Spleen (tissue), 11 donors: Measurements from ENCODE around the gene TRIM2. TPM values are rescaled to one million over a fixed set of nuclear protein-coding genes. Genes with fewer than 3 reads are reported as not detected.
A peak's percentile ranks its signal among the peaks of the same experiment; 100 is the strongest.

Source experiments
- DNase-seq: peaks from one replicate; pipeline ENCODE4 v3.0.0-alpha.2; 2020
- H3K27ac ChIP-seq, 8 donors: fragments of 200-600 bp; sonication (generic) in 7 of 8; 1 replicate in 4 of 8; 2 replicates in 4 of 8; pipeline versions ENCODE4 v1.5.0 to v1.8.0; 2016 to 2021; ENCODE audit warnings: inconsistent platforms in 4 of 8, mild to moderate bottlenecking in 4 of 8, moderate library complexity in 1 of 8
- H3K27me3 ChIP-seq, 7 donors: fragments of 200-600 bp; sonication (generic) in 6 of 7; replicated peaks in 1 of 7; 1 replicate in 4 of 7; 2 replicates in 3 of 7; pipeline versions ENCODE4 v1.5.0 to v1.8.0; 2016 to 2021; ENCODE audit warnings: inconsistent platforms in 3 of 7, mild to moderate bottlenecking in 1 of 7
- H3K36me3 ChIP-seq, 6 donors: fragments of 200-600 bp; sonication (generic) in 5 of 6; 1 replicate in 4 of 6; 2 replicates in 2 of 6; pipeline versions ENCODE4 v1.5.0 to v1.8.0; 2016 to 2021; ENCODE audit warnings: inconsistent platforms in 2 of 6
- H3K4me1 ChIP-seq, 6 donors: fragments of 200-600 bp; sonication (generic) in 5 of 6; 1 replicate in 3 of 6; 2 replicates in 3 of 6; pipeline versions ENCODE4 v1.5.0 to v1.8.0; 2016 to 2021; ENCODE audit warnings: inconsistent platforms in 3 of 6
- H3K4me3 ChIP-seq, 8 donors: fragments of 200-600 bp; sonication (generic) in 7 of 8; 1 replicate in 4 of 8; 2 replicates in 4 of 8; pipeline versions ENCODE4 v1.5.0 to v1.8.0; 2016 to 2021; ENCODE audit warnings: inconsistent platforms in 4 of 8, mild to moderate bottlenecking in 4 of 8, moderate library complexity in 2 of 8
- H3K9me3 ChIP-seq, 8 donors: fragments of 200-600 bp; sonication (generic) in 7 of 8; 1 replicate in 4 of 8; 2 replicates in 4 of 8; pipeline versions ENCODE4 v1.5.0 to v1.8.0; 2016 to 2021; ENCODE audit warnings: inconsistent platforms in 4 of 8
- CTCF ChIP-seq, 11 experiments: fragments of 200-600 bp in 7 of 11; fragments of 450-650 bp in 4 of 11; sonication (generic) in 4 of 11; IDR thresholded peaks in 8 of 11; conservative IDR thresholded peaks in 3 of 11; 1 replicate in 7 of 11; 2 replicates in 4 of 11; pipeline versions ENCODE4 v1.4.0 to v1.8.0; 2016 to 2021; ENCODE audit warnings: antibody characterized with exemption in 11 of 11, inconsistent platforms in 4 of 11, mild to moderate bottlenecking in 1 of 11
- POLR2A ChIP-seq, 3 donors: fragments of 450-650 bp; IDR thresholded peaks; one replicate each; pipeline ENCODE4 v1.5.1; 2017; ENCODE audit warnings: antibody characterized with exemption in 3 of 3, mild to moderate bottlenecking in 1 of 3
- POLR2AphosphoS5 ChIP-seq, 3 donors: sonication (generic); formaldehyde crosslinking; IDR thresholded peaks; one replicate each; pipeline ENCODE4 v1.5.1; 2017; ENCODE audit warnings: antibody characterized with exemption in 3 of 3
- WGBS, 5 donors: extraction: QIAGEN DNeasy Blood & Tissue Kit in 3 of 5; methylation state at CpG; one replicate each; pipeline versions ENCODE4 v1.1.5 to v1.1.7; 2013 to 2018; 5-methylcytosine and 5-hydroxymethylcytosine counted together
- intact Hi-C: fragments of 100-400 bp; cut with DNase I; formaldehyde crosslinking; loops from one replicate; pipeline ENCODE4 v1.15.0; 2023; ENCODE audit warnings: low total_unique reads
- polyA plus RNA-seq, 3 donors: library from polyadenylated mRNA; stranded (reverse); fragments of 200-250 nt; gene quantifications; one replicate each; pipeline ENCODE4 v1.2.1, GENCODE V29; 2013
- total RNA-seq, 7 donors: library from RNA; depleted of rRNA in 3 of 7; stranded (reverse); fragments of >200 nt in 3 of 7; fragmentation: NEBNext Ultra II Directional in 4 of 7; extraction: Animal tissue kit (Norgen Biotek cat#: 25700) in 4 of 7; gene quantifications; one replicate each; pipeline versions ENCODE4 v1.1.0 to v1.2.1, GENCODE V29; 2016 to 2021
- donor health status: healthy with polysubstance abuse.
- donor health status: DM: no; HTN: no; CAD: no; lungs with moderate emphysema.
- donor health status: DM: no; HTN: no; CAD: no.
- donor health status: Bipolar disorder and iron deficiency.
- donor health status: healthy.
- donor health status: DM: no; HTN: no; CAD: no.
- donor health status: DM: yes; HTN: yes; CAD: no.

TRIM2 gene
- total and polyA plus RNA-seq, 10 donors, result 3.2 to 77.9 (median 45.3) TPM

DNA sequence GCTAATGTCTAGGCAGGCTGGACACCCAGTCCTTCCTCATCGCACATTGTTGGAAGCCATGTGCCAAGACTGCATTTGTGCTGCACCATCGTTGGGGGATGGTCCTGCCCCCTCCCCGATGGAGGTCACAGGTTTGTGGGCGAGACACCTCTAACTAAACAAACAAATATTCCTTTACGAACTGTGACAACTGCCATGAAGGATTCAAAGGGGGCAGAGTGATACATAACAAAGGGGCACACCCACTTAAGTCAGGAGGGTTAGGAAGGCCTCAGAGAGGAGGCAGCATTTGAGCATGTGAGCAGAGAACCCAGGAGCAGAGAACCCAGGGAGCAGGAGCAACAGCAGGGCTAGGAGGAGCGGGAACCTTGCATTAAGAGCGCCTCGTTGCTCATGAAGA lies 37.1 kb downstream of the TRIM2 start:
- Histone ChIP-seq H3K4me3 (no peak overlapping the region), H3K9me3 (no peaks in the 10 kb centered on the region), H3K36me3 (no peaks in the 10 kb centered on the region), H3K27ac (peak overlapping the region in 6 of 8 donors; percentile 13 to 72 (median 63)), H3K27me3 (no peaks in the 10 kb centered on the region), H3K4me1 (peaks cover 4 to 29% (median 8%) of the 10 kb centered on the region in 6 donors)
- TF ChIP-seq CTCF (IDR thresholded peaks at IDR 0.05 in 8 of 11, conservative IDR thresholded peaks at IDR 0.05 in 3 of 11), result no peak
- no peak for TF ChIP-seq POLR2AphosphoS5 (IDR thresholded peaks at IDR 0.05)
- no peak for TF ChIP-seq POLR2A (IDR thresholded peaks at IDR 0.05)
- DNase-seq, result no peak
- 78 to 87% (median 82%) methylated on average over 8 of the region's 8 CpGs for WGBS, 5 donors
- intact Hi-C loops, result no loop called here

GRCh38 chr4:153241970-153242838 lies 38.0 kb downstream of the TRIM2 start:
- WGBS, 5 donors, result 47 to 61% (median 54%) methylated on average over 13 of the region's 13 CpGs
- DNase-seq, result no peak
- TF ChIP-seq POLR2AphosphoS5 (IDR thresholded peaks at IDR 0.05) (no peak), CTCF (IDR thresholded peaks at IDR 0.05 in 8 of 11, conservative IDR thresholded peaks at IDR 0.05 in 3 of 11) (peak in 1 of 11 experiments; percentile 8)
- Histone ChIP-seq H3K27me3 (no peaks in the 10 kb centered on the region), H3K36me3 (no peaks in the 10 kb centered on the region), H3K27ac (peak overlapping the region in 7 of 8 donors; percentile 53 to 72 (median 65)), H3K4me1 (peaks cover 5 to 38% (median 9%) of the 10 kb centered on the region in 6 donors), H3K9me3 (no peaks in the 10 kb centered on the region), H3K4me3 (no peak overlapping the region)
- intact Hi-C loops, result no loop called here

DNA sequence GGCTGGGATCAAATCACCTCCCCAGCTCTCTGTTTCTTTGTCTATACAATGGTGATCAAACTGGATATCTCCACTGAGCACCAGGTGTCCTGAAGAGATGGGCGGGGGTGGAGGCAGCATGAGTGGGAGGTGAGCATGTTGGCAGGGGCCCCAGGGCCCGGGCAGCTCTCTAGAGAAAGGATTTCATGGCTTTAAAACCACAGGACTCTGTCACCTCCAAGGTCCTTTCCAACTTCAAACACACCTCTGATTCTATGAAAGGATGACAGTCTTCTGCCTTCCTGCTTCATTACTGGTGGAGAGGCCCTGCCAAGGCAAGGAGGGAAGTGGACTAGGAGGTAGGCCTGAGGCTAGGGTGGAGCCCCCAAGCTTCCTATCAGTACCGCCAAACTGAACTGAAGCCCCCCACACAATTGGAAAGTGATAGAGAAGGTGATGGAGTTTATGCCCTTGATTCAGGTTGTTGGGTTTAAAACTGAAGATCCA lies 38.6 kb downstream of the TRIM2 start:
- peak overlapping the region in 7 of 8 donors; percentile 46 to 72 (median 65) for H3K27ac ChIP-seq
- DNase-seq, result no peak
- no peaks in the 10 kb centered on the region for H3K36me3 ChIP-seq
- no peaks in the 10 kb centered on the region for H3K9me3 ChIP-seq
- no peaks in the 10 kb centered on the region for H3K27me3 ChIP-seq
- H3K4me1 ChIP-seq, result peaks cover 5 to 43% (median 9%) of the 10 kb centered on the region in 6 donors
- intact Hi-C loops, result no loop called here
- no peak for TF ChIP-seq CTCF (IDR thresholded peaks at IDR 0.05 in 8 of 11, conservative IDR thresholded peaks at IDR 0.05 in 3 of 11)
- no peak for TF ChIP-seq POLR2AphosphoS5 (IDR thresholded peaks at IDR 0.05)
- no peak for TF ChIP-seq POLR2A (IDR thresholded peaks at IDR 0.05)
- no peak overlapping the region for H3K4me3 ChIP-seq
- WGBS, 5 donors, result 66 to 76% (median 74%) methylated on average over 3 of the region's 3 CpGs

GRCh38 chr4:153243468-153243867 lies 39.2 kb downstream of the TRIM2 start:
- intact Hi-C loops, result no loop called here
- Histone ChIP-seq H3K4me3 (no peak overlapping the region), H3K27me3 (no peaks in the 10 kb centered on the region), H3K27ac (peak overlapping the region in 6 of 8 donors; percentile 53 to 72 (median 66)), H3K4me1 (peaks cover 7 to 49% (median 11%) of the 10 kb centered on the region in 6 donors), H3K9me3 (no peaks in the 10 kb centered on the region), H3K36me3 (no peaks in the 10 kb centered on the region)
- TF ChIP-seq CTCF (IDR thresholded peaks at IDR 0.05 in 8 of 11, conservative IDR thresholded peaks at IDR 0.05 in 3 of 11), result no peak
- TF ChIP-seq POLR2A (IDR thresholded peaks at IDR 0.05), result no peak
- no peak for TF ChIP-seq POLR2AphosphoS5 (IDR thresholded peaks at IDR 0.05)
- DNase-seq, result no peak
